Measurements from ENCODE around the gene AOPEP.

DNA sequence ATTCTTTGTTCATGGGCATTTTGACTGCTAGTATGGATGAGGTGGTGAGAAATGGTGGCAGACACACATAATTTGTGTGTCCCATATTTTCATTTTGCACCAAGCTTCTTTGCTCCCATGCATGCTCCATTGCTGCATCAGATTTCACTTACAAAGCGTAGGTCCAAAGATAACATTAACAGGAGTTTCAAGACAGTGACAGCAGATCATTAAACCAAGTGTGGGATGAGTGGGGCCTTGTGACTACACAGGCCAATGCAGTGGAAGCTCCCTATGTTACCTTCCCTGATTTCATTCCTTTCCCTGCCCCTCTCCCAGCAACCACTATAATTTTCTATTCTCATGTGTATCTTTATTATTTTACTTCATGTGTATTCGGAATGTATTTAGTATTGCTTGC lies 142.0 kb downstream of the AOPEP start:
- TF ChIP-seq, protein P1, sequence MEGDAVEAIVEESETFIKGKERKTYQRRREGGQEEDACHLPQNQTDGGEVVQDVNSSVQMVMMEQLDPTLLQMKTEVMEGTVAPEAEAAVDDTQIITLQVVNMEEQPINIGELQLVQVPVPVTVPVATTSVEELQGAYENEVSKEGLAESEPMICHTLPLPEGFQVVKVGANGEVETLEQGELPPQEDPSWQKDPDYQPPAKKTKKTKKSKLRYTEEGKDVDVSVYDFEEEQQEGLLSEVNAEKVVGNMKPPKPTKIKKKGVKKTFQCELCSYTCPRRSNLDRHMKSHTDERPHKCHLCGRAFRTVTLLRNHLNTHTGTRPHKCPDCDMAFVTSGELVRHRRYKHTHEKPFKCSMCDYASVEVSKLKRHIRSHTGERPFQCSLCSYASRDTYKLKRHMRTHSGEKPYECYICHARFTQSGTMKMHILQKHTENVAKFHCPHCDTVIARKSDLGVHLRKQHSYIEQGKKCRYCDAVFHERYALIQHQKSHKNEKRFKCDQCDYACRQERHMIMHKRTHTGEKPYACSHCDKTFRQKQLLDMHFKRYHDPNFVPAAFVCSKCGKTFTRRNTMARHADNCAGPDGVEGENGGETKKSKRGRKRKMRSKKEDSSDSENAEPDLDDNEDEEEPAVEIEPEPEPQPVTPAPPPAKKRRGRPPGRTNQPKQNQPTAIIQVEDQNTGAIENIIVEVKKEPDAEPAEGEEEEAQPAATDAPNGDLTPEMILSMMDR (IDR thresholded peaks at IDR 0.05): no peak
- TF ChIP-seq POLR2A (IDR thresholded peaks at IDR 0.05): no peak

Measured in testis (tissue), 2 donors.